T-helper 9 cell (primary cell): ENCODE measurements around the gene ATIC.

Source experiments
- DNase-seq: peaks from one replicate; pipeline ENCODE4 v3.0.0-alpha.2; 2020

The ATIC gene

GRCh38 chr2:215377283-215377682, 65.4 kb downstream of the ATIC start:
- no peak for DNase-seq

- no peak for DNase-seq
Measured at GRCh38 chr2:215378045-215378444, 66.2 kb downstream of the ATIC start.

GRCh38 chr2:215379039-215379438, 67.2 kb downstream of the ATIC start:
- no peak for DNase-seq

GRCh38 chr2:215379948-215380347, 68.1 kb downstream of the ATIC start:
- DNase-seq, result no peak

- no peak for DNase-seq
Measured at GRCh38 chr2:215380699-215381098, 68.8 kb downstream of the ATIC start.

- DNase-seq, result no peak
Measured at GRCh38 chr2:215382011-215382410, 70.2 kb downstream of the ATIC start.

- DNase-seq, result no peak
Measured at GRCh38 chr2:215382480-215382879, 70.6 kb downstream of the ATIC start.

GRCh38 chr2:215383652-215384279, 71.9 kb downstream of the ATIC start:
- no peak for DNase-seq

- no peak for DNase-seq
Measured at GRCh38 chr2:215384710-215385109, 72.9 kb downstream of the ATIC start.

- DNase-seq, result no peak
Measured at GRCh38 chr2:215386566-215386965, 74.7 kb downstream of the ATIC start.

- no peak for DNase-seq
Measured at GRCh38 chr2:215388002-215388728, 76.3 kb downstream of the ATIC start.

GRCh38 chr2:215390550-215390913, 78.7 kb downstream of the ATIC start:
- no peak for DNase-seq

- no peak for DNase-seq
Measured at GRCh38 chr2:215391531-215391930, 79.7 kb downstream of the ATIC start.

GRCh38 chr2:215392164-215392563, 80.3 kb downstream of the ATIC start:
- no peak for DNase-seq

- DNase-seq, result no peak
Measured at GRCh38 chr2:215392687-215393270, 80.9 kb downstream of the ATIC start.

GRCh38 chr2:215394102-215394805, 82.4 kb downstream of the ATIC start:
- no peak for DNase-seq

- no peak for DNase-seq
Measured at GRCh38 chr2:215395687-215396460, 84.0 kb downstream of the ATIC start.

GRCh38 chr2:215396595-215397313, 84.9 kb downstream of the ATIC start:
- DNase-seq, result no peak

GRCh38 chr2:215397632-215398341, 85.9 kb downstream of the ATIC start:
- no peak for DNase-seq

- DNase-seq, result no peak
Measured at GRCh38 chr2:215399067-215399716, 87.3 kb downstream of the ATIC start.
